Neural progenitor cell (in vitro differentiated cells): ENCODE measurements around the gene OR4S1. TPM values are rescaled to one million over a fixed set of nuclear protein-coding genes. Genes with fewer than 3 reads are reported as not detected.
"Not testable (repeated sequence)": the region's sequence is repeated elsewhere in the genome, so short reads cannot be mapped to it uniquely, and the experiment has no call there.

Experiments used
- DNase-seq: peaks from one replicate; pipeline ENCODE4 v3.0.0-alpha.2; 2016; ENCODE audit warnings: low spot score
- H2AFZ ChIP-seq: fragments of 200-600 bp; sonication (generic); replicated peaks from 2 replicates; pipeline ENCODE4 v1.6.1; 2016; ENCODE audit warnings: antibody characterized with exemption
- H3F3A ChIP-seq: fragments of 200-600 bp; sonication (generic); 2 replicates; pipeline ENCODE4 v1.6.1; 2016; ENCODE audit warnings: antibody characterized with exemption, low read depth
- H3K27ac ChIP-seq: fragments of 200-600 bp; sonication (generic); 2 replicates; pipeline ENCODE4 v1.5.1; 2016; ENCODE audit warnings: mild to moderate bottlenecking
- H3K27me3 ChIP-seq: fragments of 200-600 bp; sonication (generic); 2 replicates; pipeline ENCODE4 v1.6.1; 2016; ENCODE audit warnings: mild to moderate bottlenecking, moderate library complexity
- H3K36me3 ChIP-seq: fragments of 200-600 bp; sonication (generic); 2 replicates; pipeline ENCODE4 v1.5.1; 2016
- H3K4me1 ChIP-seq: fragments of 200-600 bp; sonication (generic); 2 replicates; pipeline ENCODE4 v1.6.1; 2016; ENCODE audit warnings: mixed run types
- H3K4me2 ChIP-seq: fragments of 200-600 bp; sonication (generic); 2 replicates; pipeline ENCODE4 v1.6.1; 2016
- H3K4me3 ChIP-seq: fragments of 200-600 bp; sonication (generic); 2 replicates; pipeline ENCODE4 v1.5.1; 2016
- H3K79me2 ChIP-seq: fragments of 200-600 bp; sonication (generic); 2 replicates; pipeline ENCODE4 v1.6.1; 2016; ENCODE audit warnings: low read depth
- H3K9ac ChIP-seq: fragments of 200-600 bp; sonication (generic); 2 replicates; pipeline ENCODE4 v1.6.1; 2016
- H3K9me3 ChIP-seq: fragments of 200-600 bp; sonication (generic); 2 replicates; pipeline ENCODE4 v1.5.1; 2016; ENCODE audit warnings: low read depth
- H4K20me1 ChIP-seq: fragments of 200-600 bp; sonication (generic); 2 replicates; pipeline ENCODE4 v1.6.1; 2016; ENCODE audit warnings: low read depth
- H3K27ac Mint-ChIP-seq: 3 replicates; pipeline ENCODE4 v1.8.0; 2021; ENCODE audit warnings: mixed read lengths
- H3K27me3 Mint-ChIP-seq: 2 replicates; pipeline ENCODE4 v1.8.0; 2022; ENCODE audit warnings: low read depth, mild to moderate bottlenecking, inconsistent platforms, moderate library complexity, mixed read lengths; ENCODE audit not compliant: insufficient read depth
- H3K36me3 Mint-ChIP-seq: 3 replicates; pipeline ENCODE4 v1.8.0; 2021; ENCODE audit warnings: mixed read lengths
- H3K4me1 Mint-ChIP-seq: 3 replicates; pipeline ENCODE4 v1.8.0; 2021; ENCODE audit warnings: mixed read lengths
- H3K4me3 Mint-ChIP-seq: 3 replicates; pipeline ENCODE4 v1.8.0; 2021; ENCODE audit warnings: mild to moderate bottlenecking, moderate library complexity, mixed read lengths
- H3K9me3 Mint-ChIP-seq: 3 replicates; pipeline ENCODE4 v1.8.0; 2020; ENCODE audit warnings: mixed read lengths
- EZH2 ChIP-seq: fragments of 200-600 bp; sonication (generic); IDR thresholded peaks from 2 replicates; pipeline ENCODE4 v1.6.1; 2017; ENCODE audit warnings: antibody characterized with exemption, mild to moderate bottlenecking, moderate library complexity
- EZH2phosphoT487 ChIP-seq: fragments of 200-600 bp; sonication (generic); IDR thresholded peaks from 2 replicates; pipeline ENCODE4 v1.6.1; 2017; ENCODE audit warnings: antibody characterized with exemption
- total RNA-seq: library from RNA; depleted of rRNA; stranded (reverse); fragments of >200 nt; gene quantifications from 2 replicates; pipeline ENCODE4 v1.2.3, GENCODE V29; 2015; ENCODE audit warnings: low replicate concordance
- TF ChIP-seq, protein P1 (sequence below): fragments of 200-600 bp; sonication (generic); IDR thresholded peaks from 2 replicates; pipeline ENCODE4 v1.5.1; 2017; ENCODE audit warnings: antibody characterized with exemption, mild to moderate bottlenecking

Gene OR4S1
- total RNA-seq, 1 donor from 2014 or later: not detected

DNA sequence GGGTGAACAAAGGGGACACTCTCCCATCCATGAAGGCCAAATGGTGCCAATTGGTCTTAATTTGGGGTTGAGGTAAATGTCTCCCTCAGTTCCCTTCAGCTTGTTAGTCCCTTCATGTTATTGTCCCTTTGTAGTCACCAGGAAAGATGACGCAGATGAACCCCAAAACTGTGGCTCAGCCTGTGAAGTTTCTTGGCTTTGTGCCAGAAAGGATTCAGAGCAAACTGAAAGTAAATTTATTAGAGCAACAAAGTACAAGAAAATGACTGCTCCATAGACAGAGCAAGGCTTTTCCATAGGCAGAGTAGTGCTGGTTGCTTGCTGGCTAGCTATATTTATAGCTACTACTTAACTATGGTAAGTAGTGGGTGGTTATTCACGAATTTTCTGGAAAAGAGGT, 35.4 kb downstream of the OR4S1 start:
- no peaks in the 10 kb centered on the region for H3K4me1 ChIP-seq
- H3K27me3 Mint-ChIP-seq: peaks cover 2% of the 10 kb centered on the region
- no peaks in the 10 kb centered on the region for H3K79me2 ChIP-seq
- H3K9me3 ChIP-seq: no peaks in the 10 kb centered on the region
- no peak overlapping the region for H3K4me3 ChIP-seq
- H3F3A ChIP-seq: no peaks in the 10 kb centered on the region
- no peak overlapping the region for H3K27ac ChIP-seq
- no peaks in the 10 kb centered on the region for H3K36me3 Mint-ChIP-seq
- H3K27ac Mint-ChIP-seq: no peak overlapping the region
- no peaks in the 10 kb centered on the region for H3K27me3 ChIP-seq
- H3K9ac ChIP-seq: no peak overlapping the region
- no peak overlapping the region for H3K4me2 ChIP-seq
- no peaks in the 10 kb centered on the region for H3K36me3 ChIP-seq
- H2AFZ ChIP-seq: no peak overlapping the region
- no peak overlapping the region for H3K4me3 Mint-ChIP-seq
- H3K4me1 Mint-ChIP-seq: no peaks in the 10 kb centered on the region
- no peak for TF ChIP-seq EZH2
- TF ChIP-seq, protein P1, sequence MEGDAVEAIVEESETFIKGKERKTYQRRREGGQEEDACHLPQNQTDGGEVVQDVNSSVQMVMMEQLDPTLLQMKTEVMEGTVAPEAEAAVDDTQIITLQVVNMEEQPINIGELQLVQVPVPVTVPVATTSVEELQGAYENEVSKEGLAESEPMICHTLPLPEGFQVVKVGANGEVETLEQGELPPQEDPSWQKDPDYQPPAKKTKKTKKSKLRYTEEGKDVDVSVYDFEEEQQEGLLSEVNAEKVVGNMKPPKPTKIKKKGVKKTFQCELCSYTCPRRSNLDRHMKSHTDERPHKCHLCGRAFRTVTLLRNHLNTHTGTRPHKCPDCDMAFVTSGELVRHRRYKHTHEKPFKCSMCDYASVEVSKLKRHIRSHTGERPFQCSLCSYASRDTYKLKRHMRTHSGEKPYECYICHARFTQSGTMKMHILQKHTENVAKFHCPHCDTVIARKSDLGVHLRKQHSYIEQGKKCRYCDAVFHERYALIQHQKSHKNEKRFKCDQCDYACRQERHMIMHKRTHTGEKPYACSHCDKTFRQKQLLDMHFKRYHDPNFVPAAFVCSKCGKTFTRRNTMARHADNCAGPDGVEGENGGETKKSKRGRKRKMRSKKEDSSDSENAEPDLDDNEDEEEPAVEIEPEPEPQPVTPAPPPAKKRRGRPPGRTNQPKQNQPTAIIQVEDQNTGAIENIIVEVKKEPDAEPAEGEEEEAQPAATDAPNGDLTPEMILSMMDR: no peak
- TF ChIP-seq EZH2phosphoT487: no peak
- DNase-seq: no peak
- H4K20me1 ChIP-seq: no peaks in the 10 kb centered on the region
- peaks cover 19% of the 10 kb centered on the region for H3K9me3 Mint-ChIP-seq

GRCh38 chr11:48342505-48342904, 36.5 kb downstream of the OR4S1 start:
- not testable (repeated sequence) for H4K20me1 ChIP-seq, H3K9me3 ChIP-seq, H3K4me3 ChIP-seq, H3K9ac ChIP-seq, H3K4me3 Mint-ChIP-seq, H3K36me3 ChIP-seq, DNase-seq, H3K4me1 ChIP-seq, H3K79me2 ChIP-seq, H3K27ac ChIP-seq, H3K27me3 ChIP-seq, H3K4me1 Mint-ChIP-seq, H3K36me3 Mint-ChIP-seq, H3K27me3 Mint-ChIP-seq, H3F3A ChIP-seq, H3K27ac Mint-ChIP-seq, H3K4me2 ChIP-seq, H2AFZ ChIP-seq
- peaks cover 18% of the 10 kb centered on the region for H3K9me3 Mint-ChIP-seq

DNA sequence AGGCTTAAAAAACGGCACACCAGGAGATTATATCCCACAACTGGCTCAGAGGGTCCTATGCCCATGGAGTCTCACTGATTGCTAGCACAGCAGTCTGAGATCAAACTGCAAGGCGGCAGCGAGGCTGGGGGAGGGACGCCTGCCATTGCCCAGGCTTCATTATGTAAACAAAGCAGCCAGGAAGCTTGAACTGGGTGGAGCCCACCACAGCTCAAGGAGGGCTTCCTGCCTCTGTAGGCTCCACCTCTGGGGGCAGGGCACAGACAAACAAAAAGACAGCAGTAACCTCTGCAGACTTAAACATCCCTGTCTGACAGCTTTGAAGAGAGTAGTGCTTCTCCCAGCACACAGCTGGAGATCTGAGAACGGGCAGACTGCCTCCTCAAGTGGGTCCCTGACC, 40.3 kb downstream of the OR4S1 start:
- peaks cover 15% of the 10 kb centered on the region for H3K9me3 Mint-ChIP-seq
- H3K79me2 ChIP-seq, H3K4me2 ChIP-seq, H3K4me1 ChIP-seq, H4K20me1 ChIP-seq, H2AFZ ChIP-seq, DNase-seq, H3K36me3 ChIP-seq, H3K27me3 Mint-ChIP-seq, H3K4me3 ChIP-seq, H3K27ac ChIP-seq, H3K9me3 ChIP-seq, H3K27me3 ChIP-seq, H3K4me3 Mint-ChIP-seq, H3K27ac Mint-ChIP-seq, H3K36me3 Mint-ChIP-seq, H3F3A ChIP-seq, H3K4me1 Mint-ChIP-seq, H3K9ac ChIP-seq: not testable (repeated sequence)

DNA sequence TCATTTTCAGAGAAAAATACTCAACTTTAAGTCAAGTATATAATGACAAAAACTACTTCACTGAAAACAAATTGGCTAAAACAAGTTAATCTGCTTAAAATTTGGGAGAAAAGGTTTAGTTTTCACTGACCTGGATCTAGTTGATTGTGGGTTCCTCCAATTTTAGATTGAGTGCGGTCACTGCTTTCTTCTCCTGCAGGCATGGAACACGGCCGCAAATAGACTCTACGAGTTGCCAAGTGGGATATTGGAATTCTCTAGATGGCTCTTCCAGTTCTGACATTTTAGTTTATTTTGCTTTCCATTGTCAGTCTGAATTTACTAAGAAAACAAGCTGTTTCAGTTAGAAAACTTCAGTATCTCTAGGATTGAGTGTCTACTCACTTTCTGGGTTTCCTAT, 48.0 kb downstream of the OR4S1 start:
- H2AFZ ChIP-seq: no peak overlapping the region
- no peaks in the 10 kb centered on the region for H3K27me3 Mint-ChIP-seq
- H3K9me3 Mint-ChIP-seq: peaks cover 19% of the 10 kb centered on the region
- H4K20me1 ChIP-seq: no peaks in the 10 kb centered on the region
- H3K4me3 ChIP-seq: no peak overlapping the region
- no peaks in the 10 kb centered on the region for H3K79me2 ChIP-seq
- no peak for DNase-seq
- H3F3A ChIP-seq: no peaks in the 10 kb centered on the region
- no peaks in the 10 kb centered on the region for H3K36me3 Mint-ChIP-seq
- H3K4me3 Mint-ChIP-seq: no peak overlapping the region
- H3K27me3 ChIP-seq: no peaks in the 10 kb centered on the region
- H3K4me1 ChIP-seq: no peaks in the 10 kb centered on the region
- no peak overlapping the region for H3K27ac ChIP-seq
- peaks cover 6% of the 10 kb centered on the region for H3K9me3 ChIP-seq
- H3K4me1 Mint-ChIP-seq: no peaks in the 10 kb centered on the region
- no peak overlapping the region for H3K27ac Mint-ChIP-seq
- H3K4me2 ChIP-seq: no peak overlapping the region
- TF ChIP-seq EZH2phosphoT487 (no peak), EZH2 (no peak)
- TF ChIP-seq, protein P1: no peak
- H3K9ac ChIP-seq: no peak overlapping the region
- no peaks in the 10 kb centered on the region for H3K36me3 ChIP-seq
